ENCODE data around the gene PLAAT2. TPM values are rescaled to one million over a fixed set of nuclear protein-coding genes. Genes with fewer than 3 reads are reported as not detected.

Gene PLAAT2
- total and polyA plus RNA-seq, 2 donors (not counting 1 experiment from before 2014, with no cell fraction given): 4.0 TPM; not detected in 1

DNA sequence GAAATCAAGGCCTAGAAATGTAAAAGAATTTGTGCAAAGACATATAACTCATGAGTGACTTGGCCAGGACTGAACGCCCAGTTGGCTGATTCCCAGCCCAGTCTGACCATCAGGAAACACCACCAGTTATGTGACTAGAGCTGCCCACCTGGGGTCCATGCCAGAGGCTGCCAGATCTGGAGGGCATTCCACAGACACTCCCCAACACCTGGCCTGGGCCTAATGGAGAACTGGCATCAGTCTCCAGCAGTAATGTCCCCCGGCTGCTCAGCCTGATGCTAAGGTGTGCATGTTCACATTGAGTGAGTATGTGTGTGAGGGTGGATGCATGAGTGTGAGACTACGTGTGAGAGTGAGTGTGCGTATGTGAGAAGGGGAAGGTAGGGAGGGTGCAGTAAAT is 35.4 kb upstream of the PLAAT2 start:
- Histone ChIP-seq H3K4me1 (ENCODE audit: control insufficient read depth in 2 of 2, insufficient read depth in 2 of 2, low read length in 2 of 2) (no peaks in the 10 kb centered on the region), H3K4me2 (replicated peaks; ENCODE audit: low read depth, low read length, poor library complexity, severe bottlenecking) (no peak overlapping the region), H3K79me2 (ENCODE audit: control insufficient read depth, insufficient read depth, low read length) (no peaks in the 10 kb centered on the region), H3K27ac (ENCODE audit: low read length in 2 of 2) (no peak overlapping the region), H4K20me1 (ENCODE audit: control insufficient read depth, insufficient read depth, low read length, poor library complexity, severe bottlenecking) (no peaks in the 10 kb centered on the region), H3K9ac (ENCODE audit: low read length) (no peak overlapping the region), H3K36me3 (replicated peaks in 1 of 2; ENCODE audit: control extremely low read depth in 1 of 2, control insufficient read depth in 1 of 2, extremely low read depth in 1 of 2, insufficient read depth in 2 of 2, low read length in 1 of 2) (no peaks in the 10 kb centered on the region), H3K9me3 (ENCODE audit: control extremely low read depth in 1 of 3, control insufficient read depth in 2 of 3, insufficient read depth in 1 of 3, low read length in 2 of 3) (no peaks in the 10 kb centered on the region), H3K4me3 (ENCODE audit: control extremely low read depth in 1 of 5, extremely low read depth in 1 of 5, insufficient read depth in 1 of 5, low read depth in 2 of 5, low read length in 4 of 5) (no peak overlapping the region), H2AFZ (ENCODE audit: insufficient read depth, low read depth, low read length, poor library complexity, severe bottlenecking) (no peak overlapping the region), H3K27me3 (replicated peaks in 1 of 4; ENCODE audit: control extremely low read depth in 1 of 4, control insufficient read depth in 3 of 4, insufficient read depth in 4 of 4, low read length in 3 of 4) (no peaks in the 10 kb centered on the region)
- ChIA-PET POLR2A (no interaction called here), CTCF (no interaction called here)
- peaks cover 4% of the 10 kb centered on the region for H3K27me3 Mint-ChIP-seq
- WGBS (ENCODE audit: insufficient coverage): 90% methylated on average over 3 of the region's 4 CpGs
- no peak for TF ChIP-seq EZH2 (IDR thresholded peaks at IDR 0.05; ENCODE audit: borderline replicate concordance, insufficient read depth, low read depth, low read length, poor library complexity, severe bottlenecking)
- TF ChIP-seq, protein P1, sequence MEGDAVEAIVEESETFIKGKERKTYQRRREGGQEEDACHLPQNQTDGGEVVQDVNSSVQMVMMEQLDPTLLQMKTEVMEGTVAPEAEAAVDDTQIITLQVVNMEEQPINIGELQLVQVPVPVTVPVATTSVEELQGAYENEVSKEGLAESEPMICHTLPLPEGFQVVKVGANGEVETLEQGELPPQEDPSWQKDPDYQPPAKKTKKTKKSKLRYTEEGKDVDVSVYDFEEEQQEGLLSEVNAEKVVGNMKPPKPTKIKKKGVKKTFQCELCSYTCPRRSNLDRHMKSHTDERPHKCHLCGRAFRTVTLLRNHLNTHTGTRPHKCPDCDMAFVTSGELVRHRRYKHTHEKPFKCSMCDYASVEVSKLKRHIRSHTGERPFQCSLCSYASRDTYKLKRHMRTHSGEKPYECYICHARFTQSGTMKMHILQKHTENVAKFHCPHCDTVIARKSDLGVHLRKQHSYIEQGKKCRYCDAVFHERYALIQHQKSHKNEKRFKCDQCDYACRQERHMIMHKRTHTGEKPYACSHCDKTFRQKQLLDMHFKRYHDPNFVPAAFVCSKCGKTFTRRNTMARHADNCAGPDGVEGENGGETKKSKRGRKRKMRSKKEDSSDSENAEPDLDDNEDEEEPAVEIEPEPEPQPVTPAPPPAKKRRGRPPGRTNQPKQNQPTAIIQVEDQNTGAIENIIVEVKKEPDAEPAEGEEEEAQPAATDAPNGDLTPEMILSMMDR (IDR thresholded peaks at IDR 0.05): no peak
- intact Hi-C loops (cut with micrococcal nuclease): no loop called here
- DNase-seq (no peak), ATAC-seq (ENCODE audit: low read depth) (no peak)
- no peak overlapping the region for H3K4me3 Mint-ChIP-seq
- no peaks in the 10 kb centered on the region for H3K9me3 Mint-ChIP-seq (ENCODE audit: insufficient read depth)
- H3K27ac Mint-ChIP-seq: no peak overlapping the region
- H3K4me1 Mint-ChIP-seq: no peaks in the 10 kb centered on the region

DNA sequence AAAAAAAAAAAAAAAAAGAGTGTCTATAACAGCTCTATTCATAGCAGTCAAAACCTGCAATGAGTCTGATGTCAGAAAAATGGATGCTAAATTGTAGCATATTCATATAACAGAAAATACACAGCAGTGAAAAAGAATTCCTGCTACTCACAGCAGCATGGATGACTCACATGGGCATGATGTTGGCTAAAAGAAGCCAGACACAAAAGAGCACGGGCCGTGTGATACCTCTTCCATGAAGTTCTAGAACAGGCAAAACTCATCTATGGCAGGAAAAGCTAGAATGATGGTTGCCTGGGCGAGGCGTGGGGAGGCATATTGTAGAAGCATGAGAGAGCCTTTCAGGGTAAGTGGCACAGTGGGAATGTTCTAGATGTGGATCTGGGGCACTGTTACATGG is 32.1 kb upstream of the PLAAT2 start:
- Mint-ChIP-seq H3K9me3 (ENCODE audit: insufficient read depth) (no peaks in the 10 kb centered on the region), H3K27ac (no peak overlapping the region), H3K4me3 (no peak overlapping the region), H3K4me1 (no peaks in the 10 kb centered on the region), H3K27me3 (peaks cover 2% of the 10 kb centered on the region)
- Histone ChIP-seq H3K36me3 (replicated peaks in 1 of 2; ENCODE audit: control extremely low read depth in 1 of 2, control insufficient read depth in 1 of 2, extremely low read depth in 1 of 2, insufficient read depth in 2 of 2, low read length in 1 of 2) (no peaks in the 10 kb centered on the region), H3K4me1 (ENCODE audit: control insufficient read depth in 2 of 2, insufficient read depth in 2 of 2, low read length in 2 of 2) (no peaks in the 10 kb centered on the region), H3K4me3 (ENCODE audit: control extremely low read depth in 1 of 5, extremely low read depth in 1 of 5, insufficient read depth in 1 of 5, low read depth in 2 of 5, low read length in 4 of 5) (no peak overlapping the region), H3K9ac (ENCODE audit: low read length) (no peak overlapping the region), H3K9me3 (ENCODE audit: control extremely low read depth in 1 of 3, control insufficient read depth in 2 of 3, insufficient read depth in 1 of 3, low read length in 2 of 3) (no peaks in the 10 kb centered on the region), H4K20me1 (ENCODE audit: control insufficient read depth, insufficient read depth, low read length, poor library complexity, severe bottlenecking) (no peaks in the 10 kb centered on the region), H3K27ac (ENCODE audit: low read length in 2 of 2) (no peak overlapping the region), H3K27me3 (replicated peaks in 1 of 4; ENCODE audit: control extremely low read depth in 1 of 4, control insufficient read depth in 3 of 4, insufficient read depth in 4 of 4, low read length in 3 of 4) (no peaks in the 10 kb centered on the region), H3K79me2 (ENCODE audit: control insufficient read depth, insufficient read depth, low read length) (no peaks in the 10 kb centered on the region), H2AFZ (ENCODE audit: insufficient read depth, low read depth, low read length, poor library complexity, severe bottlenecking) (no peak overlapping the region), H3K4me2 (replicated peaks; ENCODE audit: low read depth, low read length, poor library complexity, severe bottlenecking) (no peak overlapping the region)
- intact Hi-C loops (cut with micrococcal nuclease): no loop called here
- ChIA-PET POLR2A (no interaction called here), CTCF (no interaction called here)
- 87% methylated on average over 4 of the region's 4 CpGs for WGBS (ENCODE audit: insufficient coverage)
- DNase-seq: no peak
- TF ChIP-seq, protein P1 (IDR thresholded peaks at IDR 0.05): no peak
- TF ChIP-seq EZH2 (IDR thresholded peaks at IDR 0.05; ENCODE audit: borderline replicate concordance, insufficient read depth, low read depth, low read length, poor library complexity, severe bottlenecking): no peak
- ATAC-seq (ENCODE audit: low read depth): no peak
